Measurements from ENCODE around the gene SMPD3. TPM values are rescaled to one million over a fixed set of nuclear protein-coding genes. Genes with fewer than 3 reads are reported as not detected.

The SMPD3 gene
- total and polyA plus RNA-seq, 3 donors from 2014 or later = 13.3 to 23.4 (median 20.6) TPM

DNA sequence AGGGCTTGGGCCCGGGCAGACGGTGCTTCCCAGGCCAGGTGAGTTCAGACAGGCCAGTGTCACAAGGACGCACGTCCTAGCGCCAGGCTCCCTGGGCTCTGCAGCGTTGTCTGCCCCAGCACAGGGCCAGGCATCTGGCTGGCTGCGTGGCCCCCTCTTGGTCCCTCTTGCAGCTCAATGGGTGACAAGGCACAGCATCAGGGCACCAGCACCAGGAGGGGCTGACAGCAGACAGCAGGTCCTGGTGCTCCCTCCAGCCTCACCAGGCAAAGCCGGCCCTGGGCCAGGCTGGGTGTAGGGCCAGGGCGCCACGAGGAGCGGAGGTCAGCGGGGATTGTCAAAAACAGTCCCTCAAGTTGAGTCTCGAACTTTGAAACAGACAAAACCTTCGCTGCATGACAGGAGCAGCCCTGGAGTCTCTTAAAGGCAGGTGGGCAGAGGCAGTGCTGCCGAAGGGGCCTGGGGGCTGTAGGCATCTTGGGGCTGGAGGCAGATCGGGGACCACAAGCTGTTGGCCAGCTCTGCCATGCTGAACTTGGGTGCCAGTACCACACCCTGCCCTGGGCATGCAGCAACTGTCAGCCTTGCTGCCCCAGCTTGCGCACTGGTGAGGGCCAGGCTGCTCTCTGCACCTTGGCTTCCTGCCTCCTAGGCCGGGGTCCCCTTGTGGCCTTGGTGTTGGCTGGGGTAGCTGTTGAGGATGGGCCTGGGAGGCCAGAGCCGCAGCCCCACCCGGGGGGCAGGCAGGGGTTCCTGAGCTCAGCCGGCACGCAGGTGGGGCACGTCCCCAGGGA lies 88.7 kb downstream of the SMPD3 start:
- Histone ChIP-seq H3K27me3 (no peaks in the 10 kb centered on the region), H3K36me3 (ENCODE audit: low read depth, missing control alignments) (no peaks in the 10 kb centered on the region), H3K27ac (no peak overlapping the region), H3K4me1 (peaks cover 15% of the 10 kb centered on the region), H3K4me3 (no peak overlapping the region), H3K9me3 (no peaks in the 10 kb centered on the region)
- TF ChIP-seq, protein P1, sequence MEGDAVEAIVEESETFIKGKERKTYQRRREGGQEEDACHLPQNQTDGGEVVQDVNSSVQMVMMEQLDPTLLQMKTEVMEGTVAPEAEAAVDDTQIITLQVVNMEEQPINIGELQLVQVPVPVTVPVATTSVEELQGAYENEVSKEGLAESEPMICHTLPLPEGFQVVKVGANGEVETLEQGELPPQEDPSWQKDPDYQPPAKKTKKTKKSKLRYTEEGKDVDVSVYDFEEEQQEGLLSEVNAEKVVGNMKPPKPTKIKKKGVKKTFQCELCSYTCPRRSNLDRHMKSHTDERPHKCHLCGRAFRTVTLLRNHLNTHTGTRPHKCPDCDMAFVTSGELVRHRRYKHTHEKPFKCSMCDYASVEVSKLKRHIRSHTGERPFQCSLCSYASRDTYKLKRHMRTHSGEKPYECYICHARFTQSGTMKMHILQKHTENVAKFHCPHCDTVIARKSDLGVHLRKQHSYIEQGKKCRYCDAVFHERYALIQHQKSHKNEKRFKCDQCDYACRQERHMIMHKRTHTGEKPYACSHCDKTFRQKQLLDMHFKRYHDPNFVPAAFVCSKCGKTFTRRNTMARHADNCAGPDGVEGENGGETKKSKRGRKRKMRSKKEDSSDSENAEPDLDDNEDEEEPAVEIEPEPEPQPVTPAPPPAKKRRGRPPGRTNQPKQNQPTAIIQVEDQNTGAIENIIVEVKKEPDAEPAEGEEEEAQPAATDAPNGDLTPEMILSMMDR (IDR thresholded peaks at IDR 0.05) = no peak
- no peak for TF ChIP-seq POLR2A (IDR thresholded peaks at IDR 0.05)
- intact Hi-C loops (cut with DNase I; ENCODE audit: low total_unique reads) = loop anchor here (10.0 kb wide), 1 partner anchor 155 kb away; no protein-coding TSS in a partner anchor
- WGBS, 2 donors = 76 to 86% methylated on average over 15 to 20 of the region's 23 CpGs
- no peak for DNase-seq

DNA sequence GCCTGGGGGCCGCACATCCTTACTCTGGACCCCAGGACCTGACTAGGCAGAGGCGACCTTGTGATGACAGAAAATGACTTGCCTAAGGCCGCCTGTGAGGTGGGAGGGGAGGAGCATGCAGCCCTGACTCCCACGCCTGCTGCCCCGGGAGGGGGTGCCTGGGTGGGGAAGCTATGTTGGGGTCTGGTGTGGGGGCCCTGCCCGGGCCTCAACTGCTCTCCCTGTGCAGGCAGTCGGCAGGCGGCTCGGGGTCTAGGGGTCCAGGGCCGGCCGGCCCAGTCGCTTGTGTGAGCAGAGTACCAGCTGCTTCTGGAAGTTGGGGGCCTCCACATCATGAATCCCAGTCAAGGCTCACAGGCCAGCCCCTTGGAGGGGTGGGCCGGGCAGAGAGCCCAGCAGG lies 89.4 kb downstream of the SMPD3 start:
- no peak overlapping the region for H3K27ac ChIP-seq
- peaks cover 9% of the 10 kb centered on the region for H3K4me1 ChIP-seq
- intact Hi-C loops (cut with DNase I; ENCODE audit: low total_unique reads) = no loop called here
- no peak overlapping the region for H3K4me3 ChIP-seq
- TF ChIP-seq, protein P1 (IDR thresholded peaks at IDR 0.05) = no peak
- no peak for TF ChIP-seq POLR2A (IDR thresholded peaks at IDR 0.05)
- no peaks in the 10 kb centered on the region for H3K36me3 ChIP-seq (ENCODE audit: low read depth, missing control alignments)
- no peak for DNase-seq
- WGBS, 2 donors = 73 to 77% methylated on average over 5 to 11 of the region's 13 CpGs
- no peaks in the 10 kb centered on the region for H3K9me3 ChIP-seq
- no peaks in the 10 kb centered on the region for H3K27me3 ChIP-seq

DNA sequence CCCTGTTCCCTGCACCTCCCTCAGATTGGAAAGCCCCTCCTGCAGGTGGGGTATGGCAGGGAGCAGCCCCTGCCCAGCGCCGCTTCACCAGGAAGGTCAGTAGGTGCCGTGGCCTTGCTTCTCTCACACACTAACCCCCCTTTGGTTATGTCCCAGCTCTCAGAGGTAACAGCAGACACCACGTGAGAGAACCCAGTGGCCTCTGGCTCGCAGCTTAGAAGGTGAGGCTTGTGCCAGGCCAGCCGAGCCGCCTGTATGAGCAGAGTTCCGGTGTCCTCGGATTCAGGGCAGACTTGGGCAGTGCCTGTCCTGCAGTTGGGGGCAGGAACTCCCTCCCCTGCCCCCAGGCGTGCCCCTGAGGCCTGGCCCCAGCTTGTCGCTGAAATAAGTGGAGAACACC lies 90.4 kb downstream of the SMPD3 start:
- intact Hi-C loops (cut with DNase I; ENCODE audit: low total_unique reads) = no loop called here
- TF ChIP-seq, protein P1 (IDR thresholded peaks at IDR 0.05) = no peak
- TF ChIP-seq POLR2A (IDR thresholded peaks at IDR 0.05) = no peak
- Histone ChIP-seq H3K4me3 (no peak overlapping the region), H3K27ac (no peak overlapping the region), H3K4me1 (peaks cover 3% of the 10 kb centered on the region), H3K9me3 (no peaks in the 10 kb centered on the region), H3K36me3 (ENCODE audit: low read depth, missing control alignments) (no peaks in the 10 kb centered on the region), H3K27me3 (no peaks in the 10 kb centered on the region)
- 71 to 82% methylated on average over 6 to 11 of the region's 11 CpGs for WGBS, 2 donors
- DNase-seq = no peak

DNA sequence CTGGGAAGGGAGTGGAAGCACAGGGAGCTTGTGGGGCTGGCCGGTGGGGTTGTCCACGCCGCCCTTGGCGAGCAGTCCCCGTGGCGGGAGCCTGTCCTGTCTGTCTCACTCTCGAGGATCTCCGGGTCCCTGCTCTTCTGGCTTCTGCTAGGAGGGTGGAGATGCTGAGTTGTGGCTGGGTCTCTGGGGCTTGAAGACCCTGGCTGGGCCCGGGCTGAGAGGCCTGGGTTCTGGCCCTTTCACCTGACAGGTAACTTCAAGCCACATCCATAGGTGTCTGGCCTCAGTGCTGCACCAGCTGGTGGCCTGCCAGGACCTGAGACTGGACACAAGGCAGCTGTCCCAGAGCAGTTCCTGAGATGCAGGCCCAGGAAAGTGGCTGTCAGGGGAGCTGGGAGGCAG lies 90.8 kb downstream of the SMPD3 start:
- 70 to 73% methylated on average over 3 to 9 of the region's 9 CpGs for WGBS, 2 donors

More for the DNA sequence above, 90.8 kb downstream of the SMPD3 start:
- intact Hi-C loops (cut with DNase I; ENCODE audit: low total_unique reads) = no loop called here
- Histone ChIP-seq H3K4me1 (peaks cover 3% of the 10 kb centered on the region), H3K36me3 (ENCODE audit: low read depth, missing control alignments) (no peaks in the 10 kb centered on the region), H3K27ac (no peak overlapping the region), H3K27me3 (no peaks in the 10 kb centered on the region), H3K9me3 (no peaks in the 10 kb centered on the region), H3K4me3 (no peak overlapping the region)
- TF ChIP-seq, protein P1 (IDR thresholded peaks at IDR 0.05) = no peak
- TF ChIP-seq POLR2A (IDR thresholded peaks at IDR 0.05) = no peak
- DNase-seq = no peak
